RWPE2 (cell line): ENCODE data around the gene TINCR.

Source experiments
- ATAC-seq: fragments of 200-7000 bp; cut with Tn5 transposase; 3 replicates; pipeline ENCODE4 v1.9.1; 2021; ENCODE audit warnings: low read depth
- DNase-seq: peaks from one replicate; pipeline ENCODE4 v3.0.0-alpha.2; 2020; ENCODE audit warnings: low spot score
- H3K27ac ChIP-seq: fragments of 450-650 bp; 2 replicates; pipeline ENCODE4 v1.5.1; 2017; ENCODE audit warnings: mild to moderate bottlenecking; ENCODE audit not compliant: poor library complexity, severe bottlenecking
- H3K27me3 ChIP-seq: fragments of 250-450 bp; sonication (Bioruptor Pico); 2 replicates; pipeline ENCODE4 v1.5.1; 2021; ENCODE audit warnings: mild to moderate bottlenecking, moderate library complexity; ENCODE audit not compliant: insufficient read depth, poor library complexity, severe bottlenecking
- H3K36me3 ChIP-seq: fragments of 250-450 bp; sonication (Bioruptor Pico); 2 replicates; pipeline ENCODE4 v1.5.1; 2020; ENCODE audit warnings: low read depth, mild to moderate bottlenecking, moderate library complexity
- H3K4me1 ChIP-seq: fragments of 250-450 bp; sonication (Bioruptor Pico); 2 replicates; pipeline ENCODE4 v1.5.1; 2021; ENCODE audit warnings: mild to moderate bottlenecking, moderate library complexity; ENCODE audit not compliant: insufficient read depth, poor library complexity, severe bottlenecking
- H3K4me3 ChIP-seq: fragments of 250-450 bp; sonication (Bioruptor Pico); 2 replicates; pipeline ENCODE4 v1.5.1; 2021; ENCODE audit warnings: mild to moderate bottlenecking, moderate library complexity; ENCODE audit not compliant: severe bottlenecking
- H3K9me3 ChIP-seq: fragments of 250-450 bp; sonication (Bioruptor Pico); 2 replicates; pipeline ENCODE4 v1.5.1; 2021; ENCODE audit warnings: mild to moderate bottlenecking, moderate library complexity; ENCODE audit not compliant: severe bottlenecking
- TF ChIP-seq, protein P1 (sequence below): fragments of 450-650 bp; IDR thresholded peaks from one replicate; pipeline ENCODE4 v1.5.1; 2017; ENCODE audit warnings: mild to moderate bottlenecking, moderate library complexity; ENCODE audit not compliant: poor library complexity, severe bottlenecking

TINCR gene

DNA sequence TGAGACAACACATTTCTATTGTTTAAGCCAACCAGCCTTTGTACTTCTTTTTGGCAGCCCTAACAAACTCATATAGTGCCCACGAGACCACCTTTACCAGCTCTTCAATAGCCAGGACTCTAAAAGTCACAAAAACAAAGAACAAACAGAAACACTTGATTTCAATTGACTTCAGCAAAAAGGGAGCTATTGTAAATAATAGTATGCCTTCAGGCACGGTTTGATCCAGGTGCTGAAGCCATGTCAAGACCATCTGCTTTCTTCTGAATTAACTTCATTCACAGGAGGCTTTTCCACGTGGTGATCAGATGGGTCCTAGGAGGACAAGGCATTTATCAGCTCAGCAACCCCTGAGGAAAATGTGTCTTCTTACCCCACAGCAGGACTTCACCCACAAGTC, 53.8 kb downstream of the TINCR start:
- Histone ChIP-seq H3K27me3 (no peaks in the 10 kb centered on the region), H3K4me3 (no peak overlapping the region), H3K4me1 (no peaks in the 10 kb centered on the region), H3K36me3 (no peaks in the 10 kb centered on the region), H3K27ac (no peak overlapping the region), H3K9me3 (no peaks in the 10 kb centered on the region)
- TF ChIP-seq, protein P1, sequence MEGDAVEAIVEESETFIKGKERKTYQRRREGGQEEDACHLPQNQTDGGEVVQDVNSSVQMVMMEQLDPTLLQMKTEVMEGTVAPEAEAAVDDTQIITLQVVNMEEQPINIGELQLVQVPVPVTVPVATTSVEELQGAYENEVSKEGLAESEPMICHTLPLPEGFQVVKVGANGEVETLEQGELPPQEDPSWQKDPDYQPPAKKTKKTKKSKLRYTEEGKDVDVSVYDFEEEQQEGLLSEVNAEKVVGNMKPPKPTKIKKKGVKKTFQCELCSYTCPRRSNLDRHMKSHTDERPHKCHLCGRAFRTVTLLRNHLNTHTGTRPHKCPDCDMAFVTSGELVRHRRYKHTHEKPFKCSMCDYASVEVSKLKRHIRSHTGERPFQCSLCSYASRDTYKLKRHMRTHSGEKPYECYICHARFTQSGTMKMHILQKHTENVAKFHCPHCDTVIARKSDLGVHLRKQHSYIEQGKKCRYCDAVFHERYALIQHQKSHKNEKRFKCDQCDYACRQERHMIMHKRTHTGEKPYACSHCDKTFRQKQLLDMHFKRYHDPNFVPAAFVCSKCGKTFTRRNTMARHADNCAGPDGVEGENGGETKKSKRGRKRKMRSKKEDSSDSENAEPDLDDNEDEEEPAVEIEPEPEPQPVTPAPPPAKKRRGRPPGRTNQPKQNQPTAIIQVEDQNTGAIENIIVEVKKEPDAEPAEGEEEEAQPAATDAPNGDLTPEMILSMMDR = no peak
- DNase-seq (no peak), ATAC-seq (no peak)

GRCh38 chr19:5512715-5513114, 55.0 kb downstream of the TINCR start:
- Histone ChIP-seq H3K27me3 (no peaks in the 10 kb centered on the region), H3K27ac (no peak overlapping the region), H3K9me3 (no peaks in the 10 kb centered on the region), H3K4me1 (no peaks in the 10 kb centered on the region), H3K36me3 (no peaks in the 10 kb centered on the region), H3K4me3 (no peak overlapping the region)
- TF ChIP-seq, protein P1 = no peak
- DNase-seq = no peak
- no peak for ATAC-seq
